ENCODE measurements around the gene VEZF1. TPM values are rescaled to one million over a fixed set of nuclear protein-coding genes. Genes with fewer than 3 reads are reported as not detected.

VEZF1 gene
- polyA plus RNA-seq, 4 donors = 104 to 112 (median 107) TPM

- no peak for DNase-seq (ENCODE audit: low read depth in 4 of 4, low spot score in 2 of 4)
Measured at GRCh38 chr17:58001461-58002124, 13.5 kb upstream of the VEZF1 start.

GRCh38 chr17:57999496-58000017 is 11.5 kb upstream of the VEZF1 start:
- DNase-seq (ENCODE audit: low read depth in 4 of 4, low spot score in 2 of 4) = peak in 3 of 4 donors; percentile 46 to 64 (median 57)

GRCh38 chr17:57999010-57999495 is 11.0 kb upstream of the VEZF1 start:
- DNase-seq (ENCODE audit: low read depth in 4 of 4, low spot score in 2 of 4) = no peak

GRCh38 chr17:57997085-57997809 is 9.2 kb upstream of the VEZF1 start:
- DNase-seq (ENCODE audit: low read depth in 4 of 4, low spot score in 2 of 4) = no peak

GRCh38 chr17:57995076-57995956 is 7.3 kb upstream of the VEZF1 start:
- DNase-seq (ENCODE audit: low read depth in 4 of 4, low spot score in 2 of 4) = peak in 3 of 4 donors; percentile 45 to 68 (median 50)

DNA sequence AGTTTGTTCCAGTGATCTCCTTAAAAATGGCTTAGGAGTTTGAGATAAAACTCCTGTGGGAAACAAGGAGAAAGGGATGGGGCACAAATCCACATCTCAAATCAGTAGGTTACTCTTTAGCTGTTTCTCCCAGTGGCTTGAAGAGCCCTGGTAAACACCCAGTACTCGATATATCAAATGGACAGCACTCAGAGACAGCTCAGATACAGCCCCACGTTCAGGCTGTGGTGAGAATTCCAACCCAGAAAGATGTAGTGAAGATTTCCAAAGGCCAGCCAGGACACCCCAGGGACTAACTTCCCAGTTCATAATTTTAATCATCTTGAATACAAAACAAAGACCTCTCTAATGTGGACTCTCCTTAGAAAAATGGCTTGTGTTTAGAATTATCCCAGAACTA is 6.4 kb upstream of the VEZF1 start:
- no peak for DNase-seq (ENCODE audit: low read depth in 4 of 4, low spot score in 2 of 4)

DNA sequence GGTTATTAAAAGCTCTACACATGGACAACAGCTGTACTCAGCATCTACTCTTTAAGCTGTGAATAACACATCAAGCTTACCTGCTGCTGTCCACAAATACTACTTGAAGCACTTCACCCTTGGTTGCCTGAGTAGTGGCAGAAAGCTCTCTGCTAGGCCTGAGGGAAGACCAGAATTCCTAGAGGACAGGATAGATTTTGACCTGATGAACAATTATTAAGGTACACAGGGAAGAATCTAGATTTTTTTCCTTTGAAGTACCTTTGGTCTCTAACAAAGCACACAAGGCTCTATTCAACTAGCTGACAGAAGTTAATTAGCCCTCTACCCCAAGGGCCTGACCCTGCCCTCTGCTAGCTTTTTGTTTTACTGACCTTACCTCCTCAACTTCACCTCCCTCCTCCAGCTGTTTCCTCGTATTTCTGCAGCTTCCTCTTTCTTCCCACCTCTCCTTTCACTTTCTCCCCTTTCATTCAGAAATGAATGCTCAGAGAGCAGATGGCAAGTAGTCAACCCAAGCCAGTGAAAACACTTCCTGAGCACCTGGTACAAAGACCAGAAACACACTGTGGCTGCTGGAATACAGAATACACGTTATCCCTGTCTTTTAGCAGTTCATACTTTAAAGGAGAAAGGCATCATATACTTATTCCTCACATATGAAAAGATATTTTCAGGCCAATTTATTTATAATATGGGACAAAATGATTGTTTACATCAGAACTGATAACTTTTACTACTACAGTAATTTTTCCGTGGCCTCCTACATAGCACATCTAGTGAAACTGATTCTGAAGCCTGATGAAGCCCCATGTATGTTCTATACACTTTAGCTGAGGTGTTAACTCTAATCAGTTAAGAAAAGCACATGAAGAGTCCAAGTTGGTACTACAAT is 5.7 kb upstream of the VEZF1 start:
- DNase-seq (ENCODE audit: low read depth in 4 of 4, low spot score in 2 of 4) = no peak

DNA sequence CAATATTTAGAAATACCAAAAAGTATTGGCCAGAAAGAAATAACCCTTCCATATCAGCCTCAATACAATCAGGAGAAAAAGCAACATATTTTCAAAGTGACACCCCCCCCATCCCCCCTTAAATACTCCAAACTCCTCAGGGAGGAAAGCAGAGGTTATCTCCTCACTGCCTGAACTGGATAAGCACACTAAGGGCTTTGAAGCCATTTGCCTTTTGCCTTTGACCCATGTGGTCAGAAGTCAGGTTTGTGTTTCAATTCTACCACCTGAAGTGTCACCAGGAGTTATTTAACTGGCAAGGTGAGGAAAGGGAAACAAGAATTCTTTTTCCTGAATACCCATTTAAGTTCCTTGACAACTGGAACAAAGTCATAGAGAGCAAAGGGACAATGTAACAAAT is 3.5 kb upstream of the VEZF1 start:
- no peak for DNase-seq (ENCODE audit: low read depth in 4 of 4, low spot score in 2 of 4)

GRCh38 chr17:57990037-57990436 is 2.0 kb upstream of the VEZF1 start:
- no peak for DNase-seq (ENCODE audit: low read depth in 4 of 4, low spot score in 2 of 4)

DNA sequence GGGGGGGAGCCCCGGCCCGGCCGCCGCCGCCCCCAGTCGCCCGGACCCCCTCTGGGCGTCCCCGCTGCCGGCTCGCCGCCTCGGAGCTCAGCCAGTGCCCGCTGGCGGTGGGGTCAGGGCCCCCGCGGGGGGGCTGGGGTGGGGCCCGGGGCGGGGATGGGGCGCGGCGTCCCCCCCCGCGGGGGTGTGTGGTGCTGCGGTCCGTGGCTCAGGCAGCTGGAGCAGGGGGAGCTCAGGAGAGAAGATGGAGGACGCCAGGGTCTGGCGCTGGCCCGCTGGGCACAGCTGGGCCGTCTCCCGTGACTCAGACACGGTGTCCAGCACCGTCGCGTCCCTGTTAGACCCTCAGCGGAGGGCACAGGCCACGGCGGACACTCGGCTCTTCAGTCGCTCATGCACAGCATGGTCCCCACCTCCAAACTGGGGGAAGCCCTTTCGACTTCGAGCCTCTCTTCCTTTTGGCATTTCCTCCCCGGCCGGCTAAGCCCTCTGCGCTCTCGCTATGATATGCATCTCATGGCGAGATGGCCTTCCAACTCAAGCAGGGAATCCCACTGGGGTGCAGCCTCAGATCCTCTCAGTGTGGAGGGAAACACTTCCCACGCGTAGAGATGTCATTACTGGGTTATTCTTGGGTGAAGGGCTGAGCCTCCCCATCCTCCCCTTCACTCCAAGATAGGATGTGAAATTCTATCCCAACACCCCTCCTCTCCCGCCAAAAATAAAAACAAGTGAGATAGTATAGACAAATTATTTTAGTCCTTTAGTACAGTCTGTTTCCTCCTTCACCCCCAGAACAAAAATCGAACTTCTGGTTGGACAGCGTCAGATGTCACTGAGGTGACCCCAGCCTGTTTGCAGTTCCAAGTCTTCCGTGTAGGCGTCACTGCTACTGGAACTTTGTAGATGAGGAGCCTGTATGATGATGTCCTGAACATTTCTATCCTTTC is 522 bp upstream of the VEZF1 start:
- DNase-seq (ENCODE audit: low read depth in 4 of 4, low spot score in 2 of 4) = peak; percentile 48 to 60 (median 56)

DNA sequence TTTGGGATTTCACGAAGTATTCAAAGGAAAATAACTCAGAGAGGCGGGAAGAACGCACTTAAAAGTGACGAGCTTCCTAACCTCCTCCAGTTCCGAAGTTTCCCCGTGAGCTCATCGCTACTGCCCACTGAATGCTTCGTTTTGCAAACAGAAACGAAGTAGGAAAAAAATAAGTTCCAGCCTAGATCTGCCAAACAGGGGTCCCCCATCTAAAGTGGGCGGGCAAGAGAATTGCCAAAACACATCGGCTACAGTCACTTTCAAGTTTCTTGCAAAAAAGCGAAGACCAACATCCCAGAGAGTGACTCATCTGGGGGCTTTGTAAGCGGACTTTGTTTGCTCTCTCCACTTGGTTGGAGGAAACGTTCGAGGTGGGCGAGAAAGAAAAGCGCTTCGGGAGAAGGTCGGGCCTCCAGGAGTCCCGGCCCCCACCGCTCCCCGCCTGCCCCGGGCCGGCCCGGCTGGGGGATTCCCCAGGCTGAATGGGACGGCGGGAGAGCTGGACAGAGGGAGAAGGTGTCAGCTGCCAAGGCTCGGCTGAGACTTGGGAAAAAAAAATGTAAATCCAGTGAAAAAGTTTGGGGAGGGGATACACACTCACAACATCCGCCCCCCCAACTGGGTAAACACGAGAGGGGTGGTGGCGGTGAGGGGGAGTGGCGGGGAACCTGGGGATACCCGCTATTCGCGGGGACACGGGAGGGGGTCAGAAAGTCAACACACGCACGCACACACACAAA is 1.0 kb downstream of the VEZF1 start:
- peak; percentile 44 to 67 (median 52) for DNase-seq (ENCODE audit: low read depth in 4 of 4, low spot score in 2 of 4)

- DNase-seq (ENCODE audit: low read depth in 4 of 4, low spot score in 2 of 4) = no peak
Measured at GRCh38 chr17:57985675-57985974, 2.4 kb downstream of the VEZF1 start.

DNA sequence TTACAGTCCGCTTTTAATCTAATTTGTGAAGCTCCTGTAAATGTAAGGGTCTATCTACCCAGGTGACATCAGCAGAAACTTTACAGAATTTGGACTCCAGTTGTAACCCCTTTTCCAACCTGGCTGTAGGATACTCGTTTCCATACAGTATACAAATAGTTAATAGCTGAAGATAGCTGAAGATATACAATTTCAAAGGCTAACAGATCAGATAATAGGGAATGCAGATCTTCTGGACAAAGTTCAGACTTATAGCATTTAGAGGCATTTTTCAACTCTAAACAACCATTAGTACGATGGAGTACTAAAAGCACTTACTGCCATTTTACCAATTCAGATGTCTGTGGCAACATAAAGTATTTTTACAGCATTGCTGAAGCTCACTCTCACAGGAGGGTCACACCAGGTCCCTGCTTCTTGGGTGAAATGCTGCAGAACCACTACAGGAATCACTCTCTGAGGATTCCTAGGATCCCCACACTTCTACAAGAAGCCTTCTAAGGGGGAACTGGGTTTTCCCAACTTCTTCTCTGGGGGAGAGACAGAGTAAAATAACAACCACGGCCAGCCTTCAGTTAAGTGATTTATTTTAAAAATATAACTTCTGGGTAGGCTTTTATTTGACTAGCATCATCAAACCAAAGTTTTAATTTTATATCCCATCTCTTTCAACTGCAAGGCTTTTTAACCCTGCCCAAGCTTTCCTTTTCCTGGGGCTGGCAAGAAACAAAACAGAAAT is 2.9 kb downstream of the VEZF1 start:
- no peak for DNase-seq (ENCODE audit: low read depth in 4 of 4, low spot score in 2 of 4)

GRCh38 chr17:57984261-57984890 is 3.7 kb downstream of the VEZF1 start:
- no peak for DNase-seq (ENCODE audit: low read depth in 4 of 4, low spot score in 2 of 4)

- DNase-seq (ENCODE audit: low read depth in 4 of 4, low spot score in 2 of 4) = no peak
Measured at GRCh38 chr17:57983446-57983845, 4.6 kb downstream of the VEZF1 start.

- DNase-seq (ENCODE audit: low read depth in 4 of 4, low spot score in 2 of 4) = no peak
Measured at GRCh38 chr17:57982452-57983170, 5.4 kb downstream of the VEZF1 start.

All from left renal cortex interstitium (tissue), 4 donors.